GM04504 (cell line): ENCODE data around the gene SERINC5.
A peak's percentile ranks its signal among the peaks of the same experiment; 100 is the strongest.
"Not testable (repeated sequence)": the region's sequence is repeated elsewhere in the genome, so short reads cannot be mapped to it uniquely, and the experiment has no call there.

Experiments
- DNase-seq: peaks from one replicate; pipeline ENCODE4 v3.0.0-alpha.2; 2012; ENCODE audit warnings: low read depth

Gene SERINC5

GRCh38 chr5:80227979-80228596 lies 27.8 kb downstream of the SERINC5 start:
- no peak for DNase-seq

- DNase-seq: no peak
These were observed 29.9 kb downstream of the SERINC5 start for GRCh38 chr5:80225934-80226326.

- no peak for DNase-seq
These were observed 30.5 kb downstream of the SERINC5 start for GRCh38 chr5:80225189-80225933.

GRCh38 chr5:80223561-80223960 lies 32.3 kb downstream of the SERINC5 start:
- no peak for DNase-seq

DNA sequence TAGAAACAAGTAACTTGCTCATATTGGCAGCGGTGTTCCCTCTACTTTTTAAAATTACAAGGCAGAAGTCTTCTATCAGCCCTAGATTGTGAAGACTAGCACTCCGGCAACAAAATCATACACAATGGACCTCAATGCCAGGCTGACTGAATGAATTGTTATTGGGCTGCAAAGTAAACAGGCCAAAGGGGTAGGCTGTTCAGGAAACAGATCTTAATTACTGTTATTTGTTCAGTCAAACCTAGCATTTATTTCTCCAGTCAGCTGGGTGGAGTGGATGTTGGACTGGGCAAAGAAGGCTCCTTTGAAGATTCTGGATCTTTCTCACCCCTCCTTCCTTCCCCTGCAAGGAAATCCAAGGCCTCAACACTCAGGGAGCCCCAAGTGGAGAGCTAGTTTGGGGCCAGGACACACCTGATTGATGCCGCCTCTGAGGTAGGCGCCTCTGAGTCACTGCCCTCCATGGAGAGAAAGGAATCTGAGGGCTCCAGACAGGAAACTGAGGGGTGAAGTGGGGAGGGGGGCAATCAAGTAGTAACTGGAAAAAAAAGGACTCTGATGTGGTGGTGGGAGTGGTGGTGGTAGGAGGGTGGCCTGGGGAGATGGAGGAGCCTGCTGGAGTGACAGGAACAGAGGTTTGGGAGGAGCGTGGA lies 35.5 kb downstream of the SERINC5 start:
- no peak for DNase-seq

DNA sequence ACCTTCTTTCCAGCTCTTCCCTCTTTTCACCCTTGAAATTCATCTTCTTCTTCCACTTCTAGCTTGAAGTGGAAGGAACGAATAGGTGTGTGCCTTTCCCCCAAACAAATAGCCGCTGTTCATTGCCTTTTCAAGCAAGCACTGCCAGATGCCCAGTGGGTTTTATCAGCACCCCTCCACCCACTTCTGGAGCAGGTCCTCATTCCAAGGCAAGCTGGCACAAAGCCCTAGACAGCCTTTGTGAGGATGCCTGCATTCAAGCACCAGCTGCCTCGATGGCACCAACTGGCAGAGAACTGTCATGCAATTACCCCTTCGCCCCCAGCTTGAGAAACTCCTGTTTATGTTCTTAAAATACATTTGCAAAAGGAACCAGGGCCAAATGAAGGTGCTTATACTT lies 36.5 kb downstream of the SERINC5 start:
- DNase-seq: no peak

- DNase-seq: no peak
These were observed 38.2 kb downstream of the SERINC5 start for GRCh38 chr5:80217667-80218066.

DNA sequence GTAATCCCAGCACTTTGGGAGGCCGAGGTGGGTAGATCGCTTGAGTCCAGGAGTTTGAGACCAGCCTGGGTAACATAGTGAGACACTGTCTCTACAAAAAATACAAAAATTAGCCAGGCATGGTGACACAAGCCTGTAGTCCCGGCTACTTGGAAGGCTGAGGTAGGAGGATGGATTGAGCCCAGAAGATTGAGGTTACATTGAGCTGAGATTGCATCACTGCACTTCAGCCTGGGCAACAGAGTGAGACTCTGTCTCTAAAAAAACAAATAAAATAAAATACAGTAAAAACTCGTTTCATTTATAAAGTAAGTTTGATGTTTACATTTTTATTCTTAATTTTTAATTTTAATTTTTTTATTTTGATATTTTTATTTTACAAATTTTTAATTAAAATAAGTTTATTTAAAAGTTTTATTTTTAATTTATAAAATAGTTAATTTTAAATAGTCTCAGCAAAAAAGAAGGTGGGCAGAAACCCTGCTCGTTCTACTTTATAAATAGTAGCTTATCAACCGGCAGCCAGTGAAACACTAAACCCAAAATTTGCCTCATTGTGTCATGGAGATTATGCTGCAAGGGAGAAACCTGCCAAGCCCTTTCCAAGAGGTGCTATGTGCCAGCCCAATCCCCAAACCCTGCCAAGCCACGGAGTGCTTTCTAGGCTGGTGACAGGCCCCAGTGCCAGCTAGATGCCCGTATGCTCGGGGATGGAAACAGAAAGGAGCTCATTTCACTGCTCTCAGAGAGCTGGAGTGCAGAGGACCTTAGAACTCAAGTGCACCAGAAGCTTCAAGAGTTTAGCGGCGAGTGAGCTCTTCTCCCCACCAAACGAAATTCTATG lies 38.9 kb downstream of the SERINC5 start:
- no peak for DNase-seq

- no peak for DNase-seq
These were observed 39.8 kb downstream of the SERINC5 start for GRCh38 chr5:80216096-80216495.

DNA sequence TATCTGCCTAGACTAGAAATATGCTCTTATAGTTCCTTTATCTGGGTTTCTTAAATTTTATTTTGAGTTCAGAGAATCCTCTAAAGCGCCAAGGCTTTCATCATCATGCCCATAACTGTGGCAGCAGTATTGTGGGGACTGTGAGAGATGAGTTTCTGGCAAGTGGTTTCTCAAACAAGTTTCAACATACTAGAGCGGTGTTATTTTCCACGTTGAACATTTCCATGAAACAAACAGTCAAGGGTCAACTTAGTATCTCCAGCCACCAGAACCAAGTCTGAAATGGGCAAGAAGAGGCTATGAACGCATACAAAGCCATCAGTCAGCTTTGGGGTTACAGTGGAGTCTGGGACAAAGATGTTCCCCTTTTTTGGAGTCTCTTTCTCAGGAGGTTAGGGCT lies 40.3 kb downstream of the SERINC5 start:
- no peak for DNase-seq

DNA sequence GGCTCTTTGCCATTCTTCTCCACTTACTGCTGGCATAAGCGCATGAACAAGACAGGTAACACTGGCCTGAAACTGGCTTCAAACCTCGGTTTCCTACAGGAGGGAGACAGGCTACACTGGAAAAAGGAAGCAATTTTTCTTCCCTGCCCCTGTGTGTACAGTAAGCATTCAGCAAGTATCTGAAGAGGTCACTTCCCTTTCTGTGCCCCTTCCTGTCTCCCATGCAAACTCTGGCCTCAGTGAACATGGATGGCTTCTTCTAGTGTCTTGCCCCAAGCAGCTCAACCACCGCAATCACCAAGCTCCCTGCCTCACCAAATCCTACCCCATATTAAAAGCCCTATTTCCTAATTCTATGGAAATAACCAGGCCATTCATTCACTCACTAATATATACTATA lies 42.4 kb downstream of the SERINC5 start:
- no peak for DNase-seq

- DNase-seq: no peak
These were observed 43.6 kb downstream of the SERINC5 start for GRCh38 chr5:80212171-80212667.

- no peak for DNase-seq
These were observed 44.5 kb downstream of the SERINC5 start for GRCh38 chr5:80211327-80211726.

GRCh38 chr5:80210014-80210413 lies 45.8 kb downstream of the SERINC5 start:
- no peak for DNase-seq

DNA sequence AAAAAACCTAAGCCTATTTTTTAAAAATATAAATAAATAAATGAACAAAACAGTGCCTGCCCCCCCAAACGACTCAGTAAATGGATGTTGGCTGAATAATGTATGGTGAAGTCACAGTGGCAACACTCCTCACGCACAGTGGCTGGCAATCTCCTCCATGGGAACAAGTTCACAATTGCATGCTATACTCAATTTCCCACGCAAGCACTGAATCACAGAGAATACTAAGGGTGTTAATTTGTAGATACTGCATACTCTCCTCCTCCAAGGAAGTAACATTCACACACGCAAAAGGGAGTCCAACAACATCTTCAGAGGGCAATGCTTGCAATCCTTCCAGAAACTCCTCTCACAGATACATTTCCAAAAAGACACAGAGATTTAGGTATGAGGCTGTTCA lies 47.5 kb downstream of the SERINC5 start:
- no peak for DNase-seq

DNA sequence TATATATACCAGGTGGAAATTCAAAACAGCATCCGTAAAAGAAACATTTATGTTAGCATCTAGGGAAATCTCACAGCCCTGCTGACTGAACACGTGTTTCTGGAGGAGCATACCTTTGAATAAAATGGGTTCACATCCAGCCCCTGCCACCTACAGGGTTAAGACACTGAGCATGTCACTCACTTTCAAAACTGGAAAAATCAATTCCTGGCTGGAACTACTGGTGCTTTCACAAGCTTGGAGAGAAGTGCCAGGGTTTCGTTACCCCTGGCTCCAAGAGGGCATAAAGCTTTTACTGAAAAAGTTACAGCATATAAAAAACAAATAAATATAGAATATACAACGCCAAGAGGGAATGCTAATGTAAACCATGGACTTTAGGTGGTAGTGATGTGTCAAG lies 48.0 kb downstream of the SERINC5 start:
- DNase-seq: no peak

DNA sequence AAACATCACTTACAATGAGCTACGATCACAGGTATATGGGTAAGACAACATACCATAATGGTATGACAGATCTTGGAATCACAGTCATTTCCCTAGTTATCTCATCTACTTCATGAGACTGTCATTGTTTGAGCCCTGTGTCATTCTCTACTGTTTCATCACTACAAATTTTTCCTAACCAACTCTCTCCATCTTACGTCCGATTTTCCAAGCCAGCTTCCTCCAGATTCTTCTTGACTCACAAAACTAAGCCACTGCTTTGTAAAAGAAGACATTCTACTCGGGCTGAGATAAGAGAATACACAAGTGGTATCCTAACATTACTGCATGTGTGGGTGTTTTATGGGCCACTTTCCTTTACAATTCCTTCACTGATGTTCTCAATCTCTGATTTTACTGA lies 49.6 kb downstream of the SERINC5 start:
- DNase-seq: peak; percentile 27

DNA sequence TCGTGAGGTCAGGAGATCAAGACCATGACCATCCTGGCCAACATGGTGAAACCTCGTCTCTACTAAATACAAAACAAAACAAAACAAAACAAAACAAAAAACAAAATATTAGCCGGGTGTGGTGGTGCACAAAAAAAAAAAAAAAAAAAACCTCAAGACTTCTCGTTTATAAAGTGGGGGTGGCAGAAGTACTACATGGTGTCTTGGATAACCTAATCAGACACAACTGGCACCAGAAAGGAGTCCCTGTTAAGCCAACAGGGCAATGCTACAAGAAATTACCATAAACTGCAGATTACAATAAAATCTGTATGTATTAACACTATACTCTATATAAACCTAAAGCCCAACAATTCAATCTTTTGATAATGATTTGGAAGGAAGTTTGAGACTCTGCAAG lies 50.0 kb downstream of the SERINC5 start:
- DNase-seq: no peak

DNA sequence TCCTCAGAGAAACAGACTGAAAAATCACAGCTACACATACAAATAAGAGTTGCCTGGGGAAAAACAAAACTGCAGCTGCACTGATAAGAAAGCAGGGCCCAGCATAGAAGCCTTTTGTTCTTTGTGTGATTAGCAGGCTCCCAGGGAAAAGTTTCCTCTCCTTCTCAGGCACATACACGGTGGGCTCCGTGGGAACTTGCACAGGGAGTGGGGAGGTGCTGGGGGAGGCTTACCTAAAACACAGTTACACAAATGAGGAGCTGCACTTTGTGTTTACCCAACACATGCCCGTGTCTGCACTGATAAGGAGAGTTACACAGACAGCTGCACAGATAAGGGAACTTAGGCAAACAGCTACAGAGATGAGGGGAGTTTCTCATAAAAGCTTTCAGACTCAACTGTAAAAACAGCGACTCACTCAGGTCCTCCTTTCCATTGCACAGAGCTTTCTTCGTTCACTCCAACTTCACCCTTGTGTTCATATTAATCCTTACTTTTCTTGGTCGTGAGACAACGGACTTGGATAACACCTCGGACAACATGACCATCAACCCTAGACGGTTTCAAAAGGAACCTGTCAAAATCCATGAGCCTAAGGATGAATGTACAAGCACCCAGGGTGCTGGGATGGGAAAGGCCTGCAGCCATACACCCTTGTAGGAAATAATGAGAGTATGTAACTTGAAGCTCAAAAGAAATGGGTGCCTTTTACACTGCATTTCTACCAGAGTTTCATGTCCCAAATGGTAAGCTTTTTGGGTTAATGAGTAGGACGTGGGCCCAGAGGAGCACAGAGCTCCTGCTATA lies 50.8 kb downstream of the SERINC5 start:
- no peak for DNase-seq

DNA sequence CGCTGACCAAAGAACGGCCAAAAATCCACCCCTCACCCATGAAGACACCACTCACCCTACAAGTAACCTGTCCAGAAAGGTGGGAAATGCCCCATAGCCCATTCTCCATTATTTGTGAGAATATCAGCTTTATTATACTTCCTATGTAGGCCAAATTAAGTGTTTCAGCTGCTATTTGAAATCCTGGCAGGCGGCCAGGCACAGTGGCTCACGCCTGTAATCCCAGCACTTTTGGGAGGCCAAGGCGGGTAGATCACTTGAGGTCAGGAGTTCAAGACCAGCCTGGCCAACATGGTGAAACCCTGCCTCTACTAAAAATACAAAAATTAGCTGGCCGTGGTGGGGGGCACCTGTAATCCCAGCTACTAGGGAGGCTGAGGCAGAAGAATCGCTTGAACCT lies 54.1 kb downstream of the SERINC5 start:
- DNase-seq: not testable (repeated sequence)

GRCh38 chr5:80198920-80199319 lies 56.9 kb downstream of the SERINC5 start:
- DNase-seq: no peak
